ENCODE results near the gene ZNF778. TPM values are rescaled to one million over a fixed set of nuclear protein-coding genes. Genes with fewer than 3 reads are reported as not detected.
"Not testable (repeated sequence)": the region's sequence is repeated elsewhere in the genome, so short reads cannot be mapped to it uniquely, and the experiment has no call there.

Gene ZNF778
- total RNA-seq, 1 donor from 2014 or later, result 35.5 TPM

DNA sequence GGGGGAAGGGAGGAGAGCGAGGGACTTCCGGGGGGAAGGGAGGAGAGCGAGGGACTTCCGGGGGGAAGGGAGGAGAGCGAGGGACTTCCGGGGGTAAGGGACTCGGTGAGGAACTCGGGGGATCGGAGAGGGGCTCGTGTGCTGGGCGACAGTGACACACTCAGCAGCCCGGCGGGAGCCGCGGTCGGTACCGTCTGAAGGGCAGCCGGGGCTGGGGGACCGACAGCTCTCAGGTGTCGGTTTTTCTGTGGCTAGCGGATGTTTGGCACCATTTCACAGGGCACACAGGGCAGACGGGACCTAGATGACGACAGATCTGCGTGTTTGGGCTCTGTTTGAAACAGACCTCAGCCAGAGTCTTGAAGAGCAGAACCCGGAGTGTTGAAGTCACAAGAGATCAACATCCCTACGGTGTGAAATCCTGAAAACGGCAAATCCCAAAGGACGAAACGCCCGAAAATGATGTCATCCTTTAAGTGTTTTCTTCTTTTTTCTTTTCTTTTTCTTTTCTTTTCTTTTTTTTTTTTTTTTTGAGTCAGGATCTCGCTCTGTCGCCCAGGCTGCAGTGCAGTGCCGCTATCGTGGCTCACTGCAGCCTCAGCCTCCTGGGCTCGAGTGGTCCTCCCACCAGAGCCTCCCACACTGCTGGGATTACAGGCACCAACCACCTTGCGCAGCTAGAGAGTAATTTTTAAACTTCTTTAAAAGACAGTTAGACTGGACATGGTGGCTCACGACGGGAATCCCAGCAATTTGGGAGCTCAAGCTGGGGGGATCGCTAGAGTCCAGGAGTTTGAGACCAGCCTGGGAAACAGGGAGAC, 23.9 kb downstream of the ZNF778 start:
- H3K27ac Mint-ChIP-seq (ENCODE audit: unreplicated experiment), result peak overlapping the region; percentile 88
- peaks cover 18% of the 10 kb centered on the region for H3K27me3 Mint-ChIP-seq (ENCODE audit: unreplicated experiment)
- TF ChIP-seq CTCF (IDR thresholded peaks at IDR 0.05; ENCODE audit: unreplicated experiment), result peak; percentile 1
- peaks cover 8% of the 10 kb centered on the region for H3K36me3 Mint-ChIP-seq (ENCODE audit: low read depth, unreplicated experiment)
- no peaks in the 10 kb centered on the region for H3K9me3 Mint-ChIP-seq (ENCODE audit: unreplicated experiment)
- H3K4me3 Mint-ChIP-seq (ENCODE audit: unreplicated experiment), result peak overlapping the region; percentile 90
- DNase-seq (ENCODE audit: low spot score), result peak; percentile 47
- peaks cover 8% of the 10 kb centered on the region for H3K4me1 Mint-ChIP-seq (ENCODE audit: unreplicated experiment)

- Mint-ChIP-seq H3K27me3 (ENCODE audit: unreplicated experiment) (peaks cover 19% of the 10 kb centered on the region), H3K36me3 (ENCODE audit: low read depth, unreplicated experiment) (peaks cover 8% of the 10 kb centered on the region), H3K9me3 (ENCODE audit: unreplicated experiment) (no peaks in the 10 kb centered on the region), H3K4me3 (ENCODE audit: unreplicated experiment) (no peak overlapping the region), H3K27ac (ENCODE audit: unreplicated experiment) (no peak overlapping the region), H3K4me1 (ENCODE audit: unreplicated experiment) (peaks cover 8% of the 10 kb centered on the region)
- TF ChIP-seq CTCF (IDR thresholded peaks at IDR 0.05; ENCODE audit: unreplicated experiment), result no peak
- no peak for DNase-seq (ENCODE audit: low spot score)
These were observed 25.3 kb downstream of the ZNF778 start for GRCh38 chr16:89242795-89243200.

DNA sequence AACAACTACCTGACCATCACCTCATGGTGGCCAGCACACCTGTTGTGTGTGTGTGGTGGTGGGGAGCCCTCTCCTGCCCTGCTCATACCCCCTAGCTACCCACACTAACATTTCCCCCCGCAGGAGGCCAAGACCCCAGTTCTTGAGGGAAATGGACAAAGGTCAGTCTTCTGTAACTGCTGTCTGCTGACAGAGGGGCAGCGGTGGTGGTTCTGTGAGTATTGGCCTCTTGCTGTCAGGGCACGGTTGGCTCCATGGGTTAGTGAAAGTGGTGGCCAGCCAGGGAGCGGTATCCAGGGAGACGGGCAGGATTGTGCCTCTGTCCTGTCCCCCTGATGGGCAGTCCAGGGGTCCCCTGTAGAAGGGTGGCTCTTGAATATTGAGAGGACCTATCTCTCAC, 26.2 kb downstream of the ZNF778 start:
- Mint-ChIP-seq H3K9me3 (ENCODE audit: unreplicated experiment) (no peaks in the 10 kb centered on the region), H3K4me1 (ENCODE audit: unreplicated experiment) (peaks cover 8% of the 10 kb centered on the region), H3K36me3 (ENCODE audit: low read depth, unreplicated experiment) (peaks cover 6% of the 10 kb centered on the region), H3K27me3 (ENCODE audit: unreplicated experiment) (peaks cover 20% of the 10 kb centered on the region), H3K27ac (ENCODE audit: unreplicated experiment) (no peak overlapping the region), H3K4me3 (ENCODE audit: unreplicated experiment) (no peak overlapping the region)
- TF ChIP-seq CTCF (IDR thresholded peaks at IDR 0.05; ENCODE audit: unreplicated experiment), result no peak
- DNase-seq (ENCODE audit: low spot score), result no peak

- H3K9me3 Mint-ChIP-seq (ENCODE audit: unreplicated experiment); H3K4me3 Mint-ChIP-seq (ENCODE audit: unreplicated experiment); DNase-seq (ENCODE audit: low spot score); H3K4me1 Mint-ChIP-seq (ENCODE audit: unreplicated experiment); H3K36me3 Mint-ChIP-seq (ENCODE audit: low read depth, unreplicated experiment); H3K27ac Mint-ChIP-seq (ENCODE audit: unreplicated experiment): not testable (repeated sequence)
- H3K27me3 Mint-ChIP-seq (ENCODE audit: unreplicated experiment), result peaks cover 20% of the 10 kb centered on the region
These were observed 26.8 kb downstream of the ZNF778 start for GRCh38 chr16:89244264-89244663.

- no peak for TF ChIP-seq CTCF (IDR thresholded peaks at IDR 0.05; ENCODE audit: unreplicated experiment)
- Mint-ChIP-seq H3K9me3 (ENCODE audit: unreplicated experiment) (peaks cover under 1% of the 10 kb centered on the region), H3K4me1 (ENCODE audit: unreplicated experiment) (peaks cover 7% of the 10 kb centered on the region), H3K4me3 (ENCODE audit: unreplicated experiment) (no peak overlapping the region), H3K36me3 (ENCODE audit: low read depth, unreplicated experiment) (peaks cover 9% of the 10 kb centered on the region), H3K27ac (ENCODE audit: unreplicated experiment) (no peak overlapping the region), H3K27me3 (ENCODE audit: unreplicated experiment) (peaks cover 22% of the 10 kb centered on the region)
- DNase-seq (ENCODE audit: low spot score), result no peak
These were observed 27.3 kb downstream of the ZNF778 start for GRCh38 chr16:89244754-89245153.
